CD14-positive monocyte (primary cell): ENCODE data around the gene RBM38. TPM values are rescaled to one million over a fixed set of nuclear protein-coding genes. Genes with fewer than 3 reads are reported as not detected.

ENCODE experiments used
- DNase-seq, 3 donors: peaks; one replicate each; pipeline ENCODE4 v3.0.0-alpha.2; 2011 to 2022
- H2AFZ ChIP-seq: 2 replicates; pipeline ENCODE4 v1.6.0; 2012; ENCODE audit warnings: mild to moderate bottlenecking, low read depth, low read length, inconsistent platforms; ENCODE audit not compliant: insufficient read depth, poor library complexity, severe bottlenecking
- H3K27ac ChIP-seq, 2 donors: 1 replicate in 1 of 2; 2 replicates in 1 of 2; pipeline ENCODE4 v1.5.1; 2012 to 2013; ENCODE audit warnings: low read length in 2 of 2, control low read depth in 1 of 2, inconsistent platforms in 1 of 2, low read depth in 1 of 2, mild to moderate bottlenecking in 1 of 2
- H3K27me3 ChIP-seq, 2 donors: one replicate each; pipeline versions ENCODE4 v1.6.0 to v1.6.1; 2011 to 2013; ENCODE audit warnings: low read length in 2 of 2; ENCODE audit not compliant: control insufficient read depth in 2 of 2, insufficient read depth in 2 of 2
- H3K36me3 ChIP-seq, 2 donors: replicated peaks in 1 of 2; 1 replicate in 1 of 2; 2 replicates in 1 of 2; pipeline versions ENCODE4 v1.5.1 to v1.6.1; 2012 to 2013; ENCODE audit warnings: low read length in 2 of 2, control low read depth in 1 of 2, inconsistent platforms in 1 of 2, mild to moderate bottlenecking in 1 of 2; ENCODE audit not compliant: insufficient read depth in 2 of 2, control insufficient read depth in 1 of 2
- H3K4me1 ChIP-seq, 2 donors: 1 replicate in 1 of 2; 2 replicates in 1 of 2; pipeline versions ENCODE4 v1.5.1 to v1.6.1; 2012 to 2013; ENCODE audit warnings: low read length in 2 of 2, control low read depth in 1 of 2, inconsistent platforms in 1 of 2, mild to moderate bottlenecking in 1 of 2, moderate library complexity in 1 of 2; ENCODE audit not compliant: insufficient read depth in 2 of 2, control insufficient read depth in 1 of 2
- H3K4me2 ChIP-seq: replicated peaks from 2 replicates; pipeline ENCODE3; 2012; ENCODE audit warnings: low read length, moderate library complexity, mild to moderate bottlenecking; ENCODE audit not compliant: poor library complexity, severe bottlenecking; ENCODE audit errors: extremely low read depth
- H3K4me3 ChIP-seq, 3 experiments: fragments of 200-600 bp in 1 of 3; sonication (generic) in 1 of 3; replicated peaks in 1 of 3; 1 replicate in 2 of 3; 2 replicates in 1 of 3; pipeline ENCODE4 v1.5.1; 2011 to 2013; ENCODE audit warnings: low read length in 3 of 3, mild to moderate bottlenecking in 3 of 3, control low read depth in 2 of 3, low read depth in 2 of 3, inconsistent platforms in 1 of 3, moderate library complexity in 1 of 3
- H3K79me2 ChIP-seq: 2 replicates; pipeline ENCODE4 v1.6.0; 2012; ENCODE audit warnings: mild to moderate bottlenecking, control low read depth, inconsistent platforms, low read length, moderate library complexity; ENCODE audit not compliant: insufficient read depth
- H3K9ac ChIP-seq: 2 replicates; pipeline ENCODE4 v1.6.0; 2017; ENCODE audit warnings: low read length, mild to moderate bottlenecking; ENCODE audit not compliant: insufficient read depth, poor library complexity, severe bottlenecking
- H3K9me3 ChIP-seq, 2 donors: replicated peaks in 1 of 2; 1 replicate in 1 of 2; 2 replicates in 1 of 2; pipeline versions ENCODE4 v1.5.1 to v1.6.1; 2012 to 2013; ENCODE audit warnings: low read length in 2 of 2, control low read depth in 1 of 2; ENCODE audit not compliant: control insufficient read depth in 1 of 2, insufficient read depth in 1 of 2
- H4K20me1 ChIP-seq: 2 replicates; pipeline ENCODE4 v1.6.0; 2012; ENCODE audit warnings: mild to moderate bottlenecking, low read length, control low read depth, moderate library complexity; ENCODE audit not compliant: insufficient read depth
- H3K27ac Mint-ChIP-seq, 7 donors: one replicate each; pipeline ENCODE4 v1.8.0; 2020; ENCODE audit warnings: mild to moderate bottlenecking in 7 of 7, mixed read lengths in 7 of 7, moderate library complexity in 6 of 7, inconsistent platforms in 2 of 7
- H3K27me3 Mint-ChIP-seq, 3 donors: one replicate each; pipeline ENCODE4 v1.8.0; 2021 to 2022; ENCODE audit warnings: low read depth in 3 of 3, mild to moderate bottlenecking in 3 of 3, mixed read lengths in 3 of 3, moderate library complexity in 3 of 3, inconsistent platforms in 1 of 3
- H3K36me3 Mint-ChIP-seq, 2 donors: one replicate each; pipeline ENCODE4 v1.8.0; 2020; ENCODE audit warnings: mixed read lengths in 2 of 2, inconsistent platforms in 1 of 2, mild to moderate bottlenecking in 1 of 2
- H3K4me1 Mint-ChIP-seq: one replicate; pipeline ENCODE4 v1.8.0; 2020; ENCODE audit warnings: mild to moderate bottlenecking, mixed read lengths
- H3K4me3 Mint-ChIP-seq, 2 donors: one replicate each; pipeline ENCODE4 v1.8.0; 2020; ENCODE audit warnings: mild to moderate bottlenecking in 2 of 2, mixed read lengths in 2 of 2, moderate library complexity in 1 of 2
- H3K9me3 Mint-ChIP-seq, 7 donors: one replicate each; pipeline ENCODE4 v1.8.0; 2020 to 2022; ENCODE audit warnings: mixed read lengths in 7 of 7, mild to moderate bottlenecking in 6 of 7, moderate library complexity in 6 of 7, inconsistent platforms in 2 of 7
- CTCF ChIP-seq: fragments of 200-600 bp; IDR thresholded peaks from one replicate; pipeline ENCODE4 v1.8.0; 2022; ENCODE audit warnings: antibody characterized with exemption, mild to moderate bottlenecking
- WGBS: methylation state at CpG from one replicate; pipeline ENCODE4 v1.1.5; 2013; ENCODE audit warnings: missing lambda C conversion rate; ENCODE audit not compliant: insufficient coverage; 5-methylcytosine and 5-hydroxymethylcytosine counted together
- intact Hi-C, 2 donors: fragments of 100-400 bp; cut with micrococcal nuclease; formaldehyde crosslinking; loops; one replicate each; pipeline versions ENCODE4 v1.15.0 to v1.15.1; 2023
- polyA plus RNA-seq, 3 donors: library from polyadenylated mRNA; depleted of rRNA in 1 of 3; unstranded in 2 of 3; stranded (reverse) in 1 of 3; fragments of 300-500 nt in 2 of 3; fragments of >200 nt in 1 of 3; fragmentation: Illumina TruSeq in 2 of 3; gene quantifications; 1 replicate in 2 of 3; 2 replicates in 1 of 3; pipeline ENCODE4 v1.2.3, GENCODE V29; 2012 to 2021

RBM38 gene
- polyA plus RNA-seq, 3 donors: 7.5 to 48.3 (median 17.8) TPM

DNA sequence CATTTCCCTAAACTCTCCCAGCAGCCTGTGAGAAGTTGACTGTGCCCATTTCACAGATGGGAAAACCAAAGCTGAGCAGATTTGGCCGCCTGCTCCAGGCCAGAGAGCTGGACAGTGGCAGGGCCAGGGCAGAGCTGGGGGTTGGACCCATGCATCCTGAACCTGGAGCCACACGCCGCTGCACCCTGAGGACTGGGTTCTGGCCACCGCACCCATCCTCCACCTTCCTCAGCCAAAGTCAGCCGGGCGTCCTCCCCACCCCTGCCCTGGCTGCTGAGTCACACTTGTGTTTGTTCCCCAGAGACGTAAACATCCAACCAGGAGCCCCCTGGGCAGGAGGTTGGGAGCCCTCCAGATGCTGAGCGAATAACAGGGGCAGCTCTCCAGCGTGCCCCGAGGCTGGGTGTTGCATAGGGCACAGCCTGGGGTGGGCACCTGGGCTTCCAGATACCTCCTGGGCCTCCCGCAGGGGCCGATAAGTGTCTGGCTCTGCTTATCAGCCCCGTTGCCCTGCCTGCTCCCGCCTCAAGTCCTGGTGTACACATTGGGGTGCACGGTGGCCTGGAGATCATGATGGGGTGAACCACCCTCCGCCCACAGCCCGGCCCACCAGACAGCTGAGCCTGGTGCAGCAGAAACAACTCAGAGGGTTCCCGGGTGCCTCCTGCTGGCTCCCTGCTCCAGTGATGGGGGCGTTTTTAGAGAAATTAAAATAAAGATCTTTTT is 23.8 kb downstream of the RBM38 start:
- WGBS: 59% methylated on average over 13 of the region's 19 CpGs
- Histone ChIP-seq H3K9ac (peak overlapping the region; percentile 6), H3K79me2 (no peaks in the 10 kb centered on the region), H2AFZ (peak overlapping the region; percentile 21), H3K4me3 (no peak overlapping the region), H3K9me3 (no peaks in the 10 kb centered on the region), H3K27ac (no peak overlapping the region), H3K4me2 (peak overlapping the region; percentile 5), H3K36me3 (peaks cover 0 to 2% of the 10 kb centered on the region in 2 donors), H3K4me1 (peaks cover 21 to 27% of the 10 kb centered on the region in 2 donors), H3K27me3 (no peaks in the 10 kb centered on the region), H4K20me1 (peaks cover under 1% of the 10 kb centered on the region)
- no peak for TF ChIP-seq CTCF
- Mint-ChIP-seq H3K4me3 (no peak overlapping the region), H3K36me3 (peaks cover 0 to 4% of the 10 kb centered on the region in 2 donors), H3K4me1 (peaks cover 33% of the 10 kb centered on the region), H3K27me3 (peaks cover 0 to 5% (median 1%) of the 10 kb centered on the region in 3 donors), H3K27ac (peak overlapping the region in 2 of 7 donors; percentile 40), H3K9me3 (peaks cover 0 to 5% (median 0%) of the 10 kb centered on the region in 7 donors)
- intact Hi-C loops: no loop called here
- peak in 1 of 3 donors; percentile 23 for DNase-seq

- Histone ChIP-seq H3K36me3 (no peaks in the 10 kb centered on the region), H4K20me1 (no peaks in the 10 kb centered on the region), H3K9me3 (no peaks in the 10 kb centered on the region), H3K4me2 (no peak overlapping the region), H3K27me3 (no peaks in the 10 kb centered on the region), H2AFZ (no peak overlapping the region), H3K4me1 (peaks cover 21 to 27% of the 10 kb centered on the region in 2 donors), H3K4me3 (no peak overlapping the region), H3K27ac (no peak overlapping the region), H3K9ac (no peak overlapping the region), H3K79me2 (no peaks in the 10 kb centered on the region)
- H3K27me3 Mint-ChIP-seq: peaks cover 1 to 5% (median 2%) of the 10 kb centered on the region in 3 donors
- 93% methylated on average over 5 of the region's 11 CpGs for WGBS
- intact Hi-C loops: no loop called here
- H3K9me3 Mint-ChIP-seq: peaks cover 0 to 5% (median 0%) of the 10 kb centered on the region in 7 donors
- peaks cover 0 to 3% of the 10 kb centered on the region in 2 donors for H3K36me3 Mint-ChIP-seq
- H3K4me1 Mint-ChIP-seq: peaks cover 33% of the 10 kb centered on the region
- no peak for TF ChIP-seq CTCF
- peak overlapping the region in 2 of 7 donors; percentile 20 to 54 for H3K27ac Mint-ChIP-seq
- no peak for DNase-seq
- H3K4me3 Mint-ChIP-seq: no peak overlapping the region
Observed at GRCh38 chr20:57415771-57416170, 24.6 kb downstream of the RBM38 start.
